HAP-1 (cell line): Measurements from ENCODE around the gene VPS37D.
A peak's percentile ranks its signal among the peaks of the same experiment; 100 is the strongest.
"Not testable (repeated sequence)": the region's sequence is repeated elsewhere in the genome, so short reads cannot be mapped to it uniquely, and the experiment has no call there.

Experiments
- DNase-seq, 2 experiments: peaks; one replicate each; pipeline ENCODE4 v3.0.0-alpha.2; 2016 to 2020; ENCODE audit warnings: low spot score in 2 of 2
- H3K27me3 ChIP-seq: fragments of 250-450 bp; sonication (Bioruptor Pico); 2 replicates; pipeline ENCODE4 v1.5.1; 2020; ENCODE audit warnings: low read depth, mild to moderate bottlenecking, moderate library complexity
- H3K36me3 ChIP-seq: fragments of 250-450 bp; sonication (Bioruptor Pico); replicated peaks from 2 replicates; pipeline ENCODE4 v1.5.1; 2020; ENCODE audit warnings: mild to moderate bottlenecking
- H3K4me1 ChIP-seq: fragments of 250-450 bp; sonication (Bioruptor Pico); 2 replicates; pipeline ENCODE4 v1.5.1; 2020; ENCODE audit warnings: mild to moderate bottlenecking
- H3K4me3 ChIP-seq: fragments of 250-450 bp; sonication (Bioruptor Pico); 2 replicates; pipeline ENCODE4 v1.5.1; 2020; ENCODE audit warnings: mild to moderate bottlenecking, moderate library complexity
- H3K9me3 ChIP-seq: fragments of 250-450 bp; sonication (Bioruptor Pico); 2 replicates; pipeline ENCODE4 v1.5.1; 2020; ENCODE audit warnings: mild to moderate bottlenecking, moderate library complexity
- in situ Hi-C: fragments of 300-500 bp; cut with MboI; formaldehyde crosslinking; loops from 3 replicates; pipeline ENCODE4 v1.14.3; 2020; ENCODE audit warnings: low sequenced_read_pairs, inconsistent platforms, mixed read lengths

VPS37D gene

GRCh38 chr7:73713319-73713718 lies 45.7 kb downstream of the VPS37D start:
- H3K9me3 ChIP-seq, H3K36me3 ChIP-seq, H3K4me1 ChIP-seq, in situ Hi-C loops, H3K4me3 ChIP-seq, H3K27me3 ChIP-seq, DNase-seq: not testable (repeated sequence)

GRCh38 chr7:73715648-73716317 lies 48.2 kb downstream of the VPS37D start:
- peaks cover 13% of the 10 kb centered on the region for H3K4me1 ChIP-seq
- in situ Hi-C loops = no loop called here
- H3K36me3 ChIP-seq = no peaks in the 10 kb centered on the region
- H3K9me3 ChIP-seq = no peaks in the 10 kb centered on the region
- peak in 1 of 2 experiments; percentile 48 for DNase-seq
- no peak overlapping the region for H3K4me3 ChIP-seq
- H3K27me3 ChIP-seq = no peaks in the 10 kb centered on the region

DNA sequence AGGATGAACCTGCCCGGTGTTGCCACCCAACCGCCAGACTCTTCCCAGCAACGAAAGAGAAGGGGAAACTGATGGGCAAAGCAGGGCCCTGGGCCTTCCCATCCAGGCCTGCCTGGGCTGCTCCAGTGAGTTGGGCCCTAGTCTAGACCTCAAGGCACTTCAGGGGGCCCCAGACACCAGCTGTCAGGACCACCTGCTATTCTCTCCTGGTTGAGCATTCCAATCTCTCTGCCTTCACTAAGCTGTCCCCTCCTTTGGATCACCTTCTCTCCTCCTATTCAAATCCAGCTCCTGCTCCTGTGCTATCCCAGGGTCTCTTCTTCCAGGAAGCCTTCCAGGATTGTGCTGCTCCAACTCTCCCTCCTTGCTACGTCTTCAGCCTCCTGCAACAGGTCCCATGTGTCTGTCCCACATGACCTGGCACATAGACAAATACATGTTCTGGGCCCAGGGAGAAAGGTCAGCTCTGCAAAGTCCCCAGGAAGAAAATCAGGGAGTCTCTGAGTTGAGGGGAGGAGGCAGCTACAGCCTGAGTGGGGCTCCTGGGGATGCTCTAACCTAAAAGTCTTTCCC lies 48.8 kb downstream of the VPS37D start:
- no peaks in the 10 kb centered on the region for H3K9me3 ChIP-seq
- in situ Hi-C loops = no loop called here
- H3K4me1 ChIP-seq = peaks cover 13% of the 10 kb centered on the region
- no peaks in the 10 kb centered on the region for H3K27me3 ChIP-seq
- DNase-seq = no peak
- no peaks in the 10 kb centered on the region for H3K36me3 ChIP-seq
- no peak overlapping the region for H3K4me3 ChIP-seq

GRCh38 chr7:73717025-73717807 lies 49.6 kb downstream of the VPS37D start:
- in situ Hi-C loops = no loop called here
- H3K4me1 ChIP-seq = peaks cover 13% of the 10 kb centered on the region
- no peaks in the 10 kb centered on the region for H3K27me3 ChIP-seq
- no peaks in the 10 kb centered on the region for H3K9me3 ChIP-seq
- no peaks in the 10 kb centered on the region for H3K36me3 ChIP-seq
- no peak for DNase-seq
- H3K4me3 ChIP-seq = no peak overlapping the region

DNA sequence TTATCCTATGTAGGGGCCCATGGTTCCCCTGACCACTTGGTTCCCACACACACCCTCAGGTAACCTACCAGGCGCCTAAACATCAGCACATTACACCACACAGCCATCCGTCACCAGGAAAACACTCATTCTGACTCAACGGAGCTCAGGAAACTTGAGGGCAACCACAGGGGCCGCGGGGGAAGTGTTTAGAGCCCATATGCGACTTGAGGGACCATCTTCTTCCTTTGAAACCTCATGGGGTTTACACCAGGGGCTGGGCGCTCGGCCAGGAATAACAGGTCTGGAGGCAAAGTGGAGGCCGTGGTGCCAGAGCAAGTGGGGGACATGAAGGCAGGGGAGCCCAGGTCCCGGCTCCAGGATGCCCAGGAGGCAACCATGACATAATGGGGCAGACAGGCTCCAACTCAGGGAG lies 50.4 kb downstream of the VPS37D start:
- Histone ChIP-seq H3K4me3 (peak overlapping the region; percentile 73; the same call in 1 of the 2 replicates), H3K36me3 (no peaks in the 10 kb centered on the region), H3K27me3 (no peaks in the 10 kb centered on the region), H3K9me3 (no peaks in the 10 kb centered on the region), H3K4me1 (peaks cover 13% of the 10 kb centered on the region)
- in situ Hi-C loops = no loop called here
- DNase-seq = no peak

- H3K27me3 ChIP-seq = no peaks in the 10 kb centered on the region
- no peaks in the 10 kb centered on the region for H3K36me3 ChIP-seq
- H3K4me1 ChIP-seq = peaks cover 13% of the 10 kb centered on the region
- H3K9me3 ChIP-seq = no peaks in the 10 kb centered on the region
- peak overlapping the region; percentile 73 for H3K4me3 ChIP-seq
- in situ Hi-C loops = no loop called here
- DNase-seq = no peak
Observed at GRCh38 chr7:73718438-73718881, 50.8 kb downstream of the VPS37D start.

DNA sequence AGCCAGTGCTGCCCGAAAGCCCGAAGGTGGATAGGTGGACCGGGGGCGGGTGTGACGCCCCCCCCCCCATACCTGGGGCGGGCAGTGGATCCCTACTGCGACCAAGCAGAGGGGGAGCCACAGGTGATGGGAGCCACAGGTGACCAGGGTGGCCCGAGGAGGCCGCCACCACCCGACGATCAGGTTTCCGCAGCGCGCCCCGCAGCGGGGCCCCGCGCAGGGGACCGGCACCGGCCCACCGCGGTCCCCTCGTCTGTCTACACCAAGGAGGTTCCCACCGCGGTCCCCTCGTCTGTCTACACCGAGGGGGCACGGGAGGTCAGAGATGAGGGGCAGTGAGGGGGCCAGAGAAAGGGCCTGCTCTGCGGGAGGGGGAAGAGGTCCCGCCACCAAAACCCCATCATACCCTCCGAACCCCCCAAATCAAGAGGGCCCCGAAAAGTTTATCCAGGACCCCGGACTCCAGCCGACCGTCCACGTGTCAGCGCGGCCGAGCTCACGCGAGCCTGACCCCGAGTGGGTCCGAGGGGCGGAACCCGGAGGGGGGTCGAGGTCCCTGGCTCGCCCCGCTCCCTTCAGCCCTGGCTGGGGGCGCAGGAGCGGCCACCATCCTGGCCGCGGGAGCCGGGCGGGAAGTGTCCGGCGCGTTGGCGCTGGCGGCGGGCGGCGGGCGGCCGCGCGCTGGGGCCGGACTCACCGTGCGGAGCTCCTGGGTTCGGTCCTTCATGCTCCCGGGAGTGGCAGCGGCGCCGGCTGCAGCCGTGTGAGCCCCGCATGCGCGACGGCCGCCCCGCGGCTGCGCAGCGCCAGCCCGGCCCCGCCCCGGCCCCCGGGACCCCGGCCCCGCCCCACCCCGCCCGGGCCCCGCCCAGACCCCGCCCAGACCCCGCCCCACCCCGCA lies 51.5 kb downstream of the VPS37D start, which contains the start of gene STX1A:
Gene STX1A, minus strand, starts transcription at position 765 of the 901 bp plus-strand sequence. Its CDS starts 38 bp downstream, at position 727.
- in situ Hi-C loops = no loop called here
- peak within 1 kb of the TSS; percentile 73 for H3K4me3 ChIP-seq
- H3K4me1 ChIP-seq = peaks cover 13% of the 10 kb centered on the region
- peak; percentile 70 to 81 for DNase-seq
- no peaks in the 10 kb centered on the region for H3K27me3 ChIP-seq
- no peaks in the 10 kb centered on the region for H3K36me3 ChIP-seq
- no peaks in the 10 kb centered on the region for H3K9me3 ChIP-seq

- Histone ChIP-seq H3K4me1 (peaks cover 13% of the 10 kb centered on the region), H3K36me3 (no peaks in the 10 kb centered on the region), H3K27me3 (no peaks in the 10 kb centered on the region), H3K4me3 (peak overlapping the region; percentile 32), H3K9me3 (no peaks in the 10 kb centered on the region)
- no peak for DNase-seq
- in situ Hi-C loops = no loop called here
Observed at GRCh38 chr7:73719806-73720169, 52.2 kb downstream of the VPS37D start.

DNA sequence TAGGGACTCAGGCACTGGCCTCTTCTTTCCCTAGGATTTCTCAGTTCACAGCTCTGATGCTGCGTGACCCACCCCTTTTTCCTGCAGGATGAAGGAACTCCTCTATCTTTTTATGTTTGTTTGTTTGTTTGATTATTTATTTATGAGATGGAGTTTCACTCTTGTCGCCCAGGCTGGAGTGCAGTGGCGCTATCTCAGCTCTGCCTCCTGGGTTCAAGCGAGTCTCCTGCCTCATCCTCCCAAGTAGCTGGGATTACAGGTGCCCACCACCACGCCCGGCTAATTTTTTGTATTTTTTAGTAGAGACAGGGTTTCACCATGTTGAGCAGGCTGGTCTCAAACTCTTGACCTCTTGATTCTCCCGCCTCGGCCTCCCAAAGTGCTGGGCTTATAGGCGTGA lies 52.8 kb downstream of the VPS37D start:
- H3K27me3 ChIP-seq, H3K4me3 ChIP-seq, in situ Hi-C loops, H3K36me3 ChIP-seq, H3K9me3 ChIP-seq: not testable (repeated sequence)
- peaks cover 13% of the 10 kb centered on the region for H3K4me1 ChIP-seq
- DNase-seq = peak in 1 of 2 experiments; percentile 7

GRCh38 chr7:73721377-73721817 lies 53.8 kb downstream of the VPS37D start:
- H3K4me1 ChIP-seq = peaks cover 13% of the 10 kb centered on the region
- H3K4me3 ChIP-seq = no peak overlapping the region
- H3K9me3 ChIP-seq = no peaks in the 10 kb centered on the region
- no peaks in the 10 kb centered on the region for H3K27me3 ChIP-seq
- H3K36me3 ChIP-seq = no peaks in the 10 kb centered on the region
- in situ Hi-C loops = no loop called here
- DNase-seq = no peak
